Adrenal gland (tissue), 12 donors: ENCODE data around the gene FBXO8. TPM values are rescaled to one million over a fixed set of nuclear protein-coding genes. Genes with fewer than 3 reads are reported as not detected.
"Not testable (repeated sequence)": the region's sequence is repeated elsewhere in the genome, so short reads cannot be mapped to it uniquely, and the experiment has no call there.

Experiments
- DNase-seq, 7 donors: peaks; one replicate each; pipeline ENCODE4 v3.0.0-alpha.2; 2019 to 2020
- H3K27ac ChIP-seq, 5 donors: fragments of 200-600 bp; sonication (generic) in 4 of 5; 1 replicate in 3 of 5; 2 replicates in 2 of 5; pipeline versions ENCODE4 v1.5.1 to v1.8.0; 2016 to 2020; ENCODE audit warnings: mild to moderate bottlenecking in 1 of 5
- H3K27me3 ChIP-seq: fragments of 200-600 bp; 2 replicates; pipeline ENCODE4 v1.8.0; 2021
- H3K36me3 ChIP-seq, 2 donors: fragments of 200-600 bp; replicated peaks in 1 of 2; 1 replicate in 1 of 2; 2 replicates in 1 of 2; pipeline versions ENCODE4 v1.5.1 to v1.8.0; 2018 to 2022
- H3K4me1 ChIP-seq, 2 donors: fragments of 200-600 bp; replicated peaks in 1 of 2; 1 replicate in 1 of 2; 2 replicates in 1 of 2; pipeline versions ENCODE4 v1.5.1 to v1.8.0; 2018 to 2021
- H3K4me3 ChIP-seq, 4 donors: fragments of 200-600 bp; sonication (generic) in 3 of 4; one replicate each; pipeline ENCODE4 v1.5.1; 2016 to 2018
- H3K9me3 ChIP-seq, 3 donors: fragments of 200-600 bp; sonication (generic) in 1 of 3; replicated peaks in 1 of 3; 1 replicate in 2 of 3; 2 replicates in 1 of 3; pipeline versions ENCODE4 v1.5.1 to v1.8.0; 2016 to 2021
- CTCF ChIP-seq, 6 experiments: fragments of 450-650 bp in 4 of 6; fragments of 200-600 bp in 2 of 6; sonication (generic) in 1 of 6; IDR thresholded peaks; 1 replicate in 5 of 6; 2 replicates in 1 of 6; pipeline versions ENCODE4 v1.5.1 to v1.8.0; 2016 to 2021; ENCODE audit warnings: antibody characterized with exemption in 6 of 6, mild to moderate bottlenecking in 2 of 6, moderate library complexity in 1 of 6
- POLR2A ChIP-seq, 2 donors: fragments of 450-650 bp; IDR thresholded peaks; one replicate each; pipeline ENCODE4 v1.6.1; 2017; ENCODE audit warnings: antibody characterized with exemption in 2 of 2, mild to moderate bottlenecking in 2 of 2, moderate library complexity in 1 of 2
- WGBS, 4 donors: extraction: QIAGEN DNeasy Blood & Tissue Kit in 2 of 4; methylation state at CpG; one replicate each; pipeline versions ENCODE4 v1.1.5 to v1.1.7; 2013 to 2017; 5-methylcytosine and 5-hydroxymethylcytosine counted together
- intact Hi-C, 2 donors: fragments of 100-400 bp; cut with DNase I; formaldehyde crosslinking; loops; one replicate each; pipeline versions ENCODE4 v1.14.1 to v1.15.0; 2022 to 2023
- polyA plus RNA-seq, 3 donors: library from polyadenylated mRNA; stranded (reverse); fragments of 200-250 nt in 2 of 3; fragments of 350-450 nt in 1 of 3; fragmentation: Illumina TruSeq in 1 of 3; extraction: RNeasy Lipid Tissue Mini Kit (QIAGEN cat#74804) in 1 of 3; gene quantifications; one replicate each; pipeline ENCODE4 v1.2.3, GENCODE V29; 2013 to 2014
- total RNA-seq, 9 donors: library from RNA; depleted of rRNA in 4 of 9; stranded (reverse); fragments of >200 nt in 4 of 9; fragments of 120-200 nt in 1 of 9; fragmentation: NEBNext Ultra II Directional in 1 of 9; extraction: Animal tissue kit (Norgen Biotek cat#: 25700) in 1 of 9; gene quantifications; one replicate each; pipeline versions ENCODE4 v1.1.0 to v1.2.4, GENCODE V29; 2013 to 2023
- donor health status: healthy with polysubstance abuse.
- donor health status: Bipolar disorder and iron deficiency.
- donor health status: DM: yes; HTN: yes; CAD: no.
- donor health status: DM: no; HTN: no; CAD: no.
- donor health status: DM: no; HTN: no; CAD: no.
- donor health status: DM: yes; HTN: yes; CAD: no.

FBXO8 gene
- total and polyA plus RNA-seq, 12 donors = 17.9 to 60.9 (median 37.5) TPM

- H3K4me1 ChIP-seq = peaks cover 0 to 3% of the 10 kb centered on the region in 2 donors
- H3K27me3 ChIP-seq = no peaks in the 10 kb centered on the region
- 83 to 88% (median 85%) methylated on average over 2 of the region's 2 CpGs for WGBS, 4 donors
- peaks cover 0 to 5% of the 10 kb centered on the region in 2 donors for H3K36me3 ChIP-seq
- no peak for DNase-seq
- no peak overlapping the region for H3K4me3 ChIP-seq
- no peak for TF ChIP-seq CTCF (IDR thresholded peaks at IDR 0.05)
- TF ChIP-seq POLR2A (IDR thresholded peaks at IDR 0.05) = no peak
- H3K9me3 ChIP-seq = no peaks in the 10 kb centered on the region
- H3K27ac ChIP-seq = no peak overlapping the region
- intact Hi-C loops = no loop called here
These were observed 17.6 kb downstream of the FBXO8 start for GRCh38 chr4:174265916-174266315.

- TF ChIP-seq CTCF (IDR thresholded peaks at IDR 0.05) (no peak), POLR2A (IDR thresholded peaks at IDR 0.05) (no peak)
- H3K9me3 ChIP-seq = no peaks in the 10 kb centered on the region
- no peak for DNase-seq
- intact Hi-C loops = no loop called here
- WGBS, 4 donors = 90 to 99% (median 94%) methylated on average over 3 of the region's 3 CpGs
- peaks cover 0 to 5% of the 10 kb centered on the region in 2 donors for H3K36me3 ChIP-seq
- peaks cover 0 to 3% of the 10 kb centered on the region in 2 donors for H3K4me1 ChIP-seq
- no peak overlapping the region for H3K27ac ChIP-seq
- no peaks in the 10 kb centered on the region for H3K27me3 ChIP-seq
- no peak overlapping the region for H3K4me3 ChIP-seq
These were observed 20.1 kb downstream of the FBXO8 start for GRCh38 chr4:174263445-174263736.

DNA sequence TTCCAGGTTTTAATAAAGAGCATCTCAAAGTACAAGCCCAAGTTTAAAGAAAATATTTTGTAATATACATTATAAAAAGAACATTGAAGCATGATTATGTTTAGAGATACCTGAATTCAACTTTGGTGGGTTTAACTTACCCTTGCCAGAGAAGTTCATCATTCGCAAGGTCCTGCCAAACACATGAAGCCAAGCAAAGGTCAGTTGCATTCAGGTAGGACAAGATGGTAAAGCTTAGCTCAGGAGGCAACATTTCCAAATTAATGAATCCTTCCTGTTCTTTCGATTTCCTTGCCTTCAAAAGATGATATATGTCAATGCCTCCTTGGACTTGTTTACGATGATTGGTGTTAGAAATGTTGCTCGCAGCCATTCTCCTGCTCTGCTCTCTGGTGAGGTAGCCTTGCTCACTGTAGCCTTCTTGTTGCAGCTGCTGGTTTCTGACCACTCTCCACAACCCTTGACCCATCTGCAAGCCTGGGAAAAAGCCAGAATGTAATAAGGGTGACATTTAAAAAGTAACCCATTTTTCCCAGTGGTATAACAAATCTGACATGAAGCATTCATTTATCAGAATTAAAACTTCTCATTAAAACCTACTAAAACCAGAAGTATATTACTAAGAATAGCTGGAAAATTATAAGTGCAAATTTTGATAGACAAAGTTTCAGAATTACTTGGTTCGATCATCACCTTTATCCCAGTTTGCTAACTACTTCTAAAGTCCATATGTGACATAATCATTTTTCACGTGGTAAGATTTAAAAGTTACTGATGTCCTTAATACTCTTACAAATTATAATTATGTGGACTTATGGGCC is 20.6 kb downstream of the FBXO8 start:
- Histone ChIP-seq H3K27me3 (no peaks in the 10 kb centered on the region), H3K4me3 (no peak overlapping the region), H3K36me3 (peaks cover 0 to 5% of the 10 kb centered on the region in 2 donors), H3K27ac (no peak overlapping the region), H3K9me3 (no peaks in the 10 kb centered on the region), H3K4me1 (peaks cover 0 to 3% of the 10 kb centered on the region in 2 donors)
- WGBS, 4 donors = 83 to 87% (median 85%) methylated on average over 6 of the region's 6 CpGs
- intact Hi-C loops = no loop called here
- DNase-seq = no peak
- TF ChIP-seq CTCF (IDR thresholded peaks at IDR 0.05) = no peak
- TF ChIP-seq POLR2A (IDR thresholded peaks at IDR 0.05) = no peak

DNA sequence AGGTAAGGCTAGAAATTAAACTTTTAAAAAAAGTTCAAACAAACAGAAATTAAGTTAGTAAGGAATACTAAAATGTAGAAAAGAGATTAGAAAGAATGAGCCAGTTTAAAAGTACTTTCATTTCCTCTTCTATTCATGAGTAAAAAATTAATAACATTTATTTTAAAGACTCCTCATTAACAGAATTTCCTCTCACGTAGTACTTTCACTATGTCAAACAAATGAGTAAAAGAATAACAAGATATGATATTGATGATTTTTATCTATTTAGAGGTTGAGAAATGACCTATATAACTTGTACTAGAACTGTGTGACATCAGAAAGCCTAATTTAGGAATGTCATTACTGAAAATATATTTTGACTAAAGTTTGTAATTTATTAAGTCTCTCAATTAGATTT is 22.0 kb downstream of the FBXO8 start:
- H3K4me3 ChIP-seq, H3K36me3 ChIP-seq, H3K9me3 ChIP-seq, intact Hi-C loops, H3K27me3 ChIP-seq, DNase-seq, H3K4me1 ChIP-seq, H3K27ac ChIP-seq: not testable (repeated sequence)
- 50 to 63% (median 60%) methylated on average over 1 of the region's 1 CpG for WGBS, 4 donors

- peaks cover 0 to 14% of the 10 kb centered on the region in 2 donors for H3K4me1 ChIP-seq
- WGBS, 4 donors = 37 to 44% (median 40%) methylated on average over 3 of the region's 3 CpGs
These were observed 23.4 kb downstream of the FBXO8 start for GRCh38 chr4:174260099-174260498.

More at GRCh38 chr4:174260099-174260498, 23.4 kb downstream of the FBXO8 start:
- TF ChIP-seq CTCF (IDR thresholded peaks at IDR 0.05) = no peak
- TF ChIP-seq POLR2A (IDR thresholded peaks at IDR 0.05) = no peak
- H3K4me3 ChIP-seq = no peak overlapping the region
- intact Hi-C loops = no loop called here
- peaks cover 0 to 5% of the 10 kb centered on the region in 2 donors for H3K36me3 ChIP-seq
- H3K9me3 ChIP-seq = no peaks in the 10 kb centered on the region
- H3K27ac ChIP-seq = no peak overlapping the region
- no peaks in the 10 kb centered on the region for H3K27me3 ChIP-seq
- DNase-seq = no peak
